OCI-LY3 (cell line): ENCODE data around the gene HACD4.

Experiments
- CTCF ChIP-seq: fragments of 200-600, 300-600 bp; sonication (generic); IDR thresholded peaks from 2 replicates; pipeline ENCODE4 v1.5.1; 2014; ENCODE audit warnings: antibody characterized with exemption, low read length, low read depth
- EZH2phosphoT487 ChIP-seq: fragments of 200-600 bp; shearing (Covaris generic); IDR thresholded peaks from 2 replicates; pipeline ENCODE4 v1.6.1; 2018; ENCODE audit warnings: antibody characterized with exemption, mixed run types, low read depth

GRCh38 chr9:20995616-20996015 is 35.8 kb downstream of the HACD4 start:
- no peak for TF ChIP-seq CTCF
- TF ChIP-seq EZH2phosphoT487: no peak
